Measurements from ENCODE around the gene MLX.
A peak's percentile ranks its signal among the peaks of the same experiment; 100 is the strongest.

The MLX gene

GRCh38 chr17:42566883-42567573 is at the start of gene MLX:
Gene MLX (plus strand): TSS chr17:42567100. CDS start chr17:42567125, 25 bp downstream.
- ATAC-seq (replicated peaks; ENCODE audit: extremely low read depth, poor library complexity, severe bottlenecking) (peak; percentile 81), DNase-seq (ENCODE audit: low spot score in 2 of 2) (peak; percentile 80 to 88)
- no peaks in the 10 kb centered on the region for H3K27me3 Mint-ChIP-seq
- H3K4me1 Mint-ChIP-seq, result peaks cover 40% of the 10 kb centered on the region
- H3K4me3 Mint-ChIP-seq, result peak within 1 kb of the TSS; percentile 93
- no peaks in the 10 kb centered on the region for H3K9me3 Mint-ChIP-seq
- peaks cover 32% of the 10 kb centered on the region for H3K36me3 Mint-ChIP-seq (ENCODE audit: insufficient read depth)
- H3K27ac Mint-ChIP-seq (ENCODE audit: low read depth), result peak within 1 kb of the TSS; percentile 89

- DNase-seq (ENCODE audit: low spot score in 2 of 2) (peak; percentile 72 to 89), ATAC-seq (replicated peaks; ENCODE audit: extremely low read depth, poor library complexity, severe bottlenecking) (peak; percentile 85)
- no peaks in the 10 kb centered on the region for H3K9me3 Mint-ChIP-seq
- no peak overlapping the region for H3K27ac Mint-ChIP-seq (ENCODE audit: low read depth)
- peaks cover 8% of the 10 kb centered on the region for H3K4me1 Mint-ChIP-seq
- H3K36me3 Mint-ChIP-seq (ENCODE audit: insufficient read depth), result no peaks in the 10 kb centered on the region
- H3K4me3 Mint-ChIP-seq, result no peak overlapping the region
- H3K27me3 Mint-ChIP-seq, result peaks cover 2% of the 10 kb centered on the region
Measured at GRCh38 chr17:42517516-42517915, 49.4 kb upstream of the MLX start.

- no peaks in the 10 kb centered on the region for H3K36me3 Mint-ChIP-seq (ENCODE audit: insufficient read depth)
- H3K27me3 Mint-ChIP-seq, result no peaks in the 10 kb centered on the region
- H3K4me3 Mint-ChIP-seq, result no peak overlapping the region
- ATAC-seq (replicated peaks; ENCODE audit: extremely low read depth, poor library complexity, severe bottlenecking) (no peak), DNase-seq (ENCODE audit: low spot score in 2 of 2) (no peak)
- peaks cover 8% of the 10 kb centered on the region for H3K4me1 Mint-ChIP-seq
- no peaks in the 10 kb centered on the region for H3K9me3 Mint-ChIP-seq
- no peak overlapping the region for H3K27ac Mint-ChIP-seq (ENCODE audit: low read depth)
Measured at GRCh38 chr17:42518046-42518754, 48.7 kb upstream of the MLX start.

GRCh38 chr17:42518755-42519545 is 48.0 kb upstream of the MLX start:
- Mint-ChIP-seq H3K4me3 (no peak overlapping the region), H3K36me3 (ENCODE audit: insufficient read depth) (no peaks in the 10 kb centered on the region)

GRCh38 chr17:42519546-42520491 is 47.1 kb upstream of the MLX start:
- ATAC-seq (replicated peaks; ENCODE audit: extremely low read depth, poor library complexity, severe bottlenecking) (no peak), DNase-seq (ENCODE audit: low spot score in 2 of 2) (no peak)
- no peak overlapping the region for H3K4me3 Mint-ChIP-seq
- peaks cover 15% of the 10 kb centered on the region for H3K4me1 Mint-ChIP-seq
- no peaks in the 10 kb centered on the region for H3K9me3 Mint-ChIP-seq
- H3K36me3 Mint-ChIP-seq (ENCODE audit: insufficient read depth), result no peaks in the 10 kb centered on the region
- H3K27me3 Mint-ChIP-seq, result no peaks in the 10 kb centered on the region
- no peak overlapping the region for H3K27ac Mint-ChIP-seq (ENCODE audit: low read depth)

More at GRCh38 chr17:42518755-42519545, 48.0 kb upstream of the MLX start:
- Mint-ChIP-seq H3K27me3 (no peaks in the 10 kb centered on the region), H3K9me3 (no peaks in the 10 kb centered on the region), H3K4me1 (peaks cover 9% of the 10 kb centered on the region), H3K27ac (ENCODE audit: low read depth) (no peak overlapping the region)
- DNase-seq (ENCODE audit: low spot score in 2 of 2) (no peak), ATAC-seq (replicated peaks; ENCODE audit: extremely low read depth, poor library complexity, severe bottlenecking) (no peak)

- DNase-seq (ENCODE audit: low spot score in 2 of 2), result no peak
- Mint-ChIP-seq H3K27me3 (no peaks in the 10 kb centered on the region), H3K27ac (ENCODE audit: low read depth) (no peak overlapping the region), H3K9me3 (no peaks in the 10 kb centered on the region), H3K36me3 (ENCODE audit: insufficient read depth) (no peaks in the 10 kb centered on the region), H3K4me1 (peaks cover 15% of the 10 kb centered on the region), H3K4me3 (no peak overlapping the region)
- no peak for ATAC-seq (replicated peaks; ENCODE audit: extremely low read depth, poor library complexity, severe bottlenecking)
Measured at GRCh38 chr17:42520540-42520951, 46.4 kb upstream of the MLX start.

GRCh38 chr17:42521036-42521435 is 45.9 kb upstream of the MLX start:
- Mint-ChIP-seq H3K4me3 (no peak overlapping the region), H3K4me1 (peaks cover 15% of the 10 kb centered on the region)

GRCh38 chr17:42521666-42522262 is 45.1 kb upstream of the MLX start:
- H3K36me3 Mint-ChIP-seq (ENCODE audit: insufficient read depth), result no peaks in the 10 kb centered on the region
- no peaks in the 10 kb centered on the region for H3K9me3 Mint-ChIP-seq
- H3K4me1 Mint-ChIP-seq, result peaks cover 15% of the 10 kb centered on the region
- ATAC-seq (replicated peaks; ENCODE audit: extremely low read depth, poor library complexity, severe bottlenecking) (no peak), DNase-seq (ENCODE audit: low spot score in 2 of 2) (no peak)
- no peak overlapping the region for H3K27ac Mint-ChIP-seq (ENCODE audit: low read depth)
- no peak overlapping the region for H3K4me3 Mint-ChIP-seq
- H3K27me3 Mint-ChIP-seq, result no peaks in the 10 kb centered on the region

More at GRCh38 chr17:42521036-42521435, 45.9 kb upstream of the MLX start:
- ATAC-seq (replicated peaks; ENCODE audit: extremely low read depth, poor library complexity, severe bottlenecking), result no peak
- H3K27me3 Mint-ChIP-seq, result no peaks in the 10 kb centered on the region
- no peaks in the 10 kb centered on the region for H3K36me3 Mint-ChIP-seq (ENCODE audit: insufficient read depth)
- no peak for DNase-seq (ENCODE audit: low spot score in 2 of 2)
- no peak overlapping the region for H3K27ac Mint-ChIP-seq (ENCODE audit: low read depth)
- no peaks in the 10 kb centered on the region for H3K9me3 Mint-ChIP-seq

- ATAC-seq (replicated peaks; ENCODE audit: extremely low read depth, poor library complexity, severe bottlenecking), result no peak
- Mint-ChIP-seq H3K27ac (ENCODE audit: low read depth) (no peak overlapping the region), H3K4me1 (peaks cover 17% of the 10 kb centered on the region), H3K4me3 (no peak overlapping the region), H3K36me3 (ENCODE audit: insufficient read depth) (peaks cover under 1% of the 10 kb centered on the region), H3K9me3 (no peaks in the 10 kb centered on the region), H3K27me3 (no peaks in the 10 kb centered on the region)
- DNase-seq (ENCODE audit: low spot score in 2 of 2), result no peak
Measured at GRCh38 chr17:42522263-42522790, 44.6 kb upstream of the MLX start.

- H3K27ac Mint-ChIP-seq (ENCODE audit: low read depth), result no peak overlapping the region
- H3K9me3 Mint-ChIP-seq, result no peaks in the 10 kb centered on the region
- H3K4me1 Mint-ChIP-seq, result peaks cover 14% of the 10 kb centered on the region
- DNase-seq (ENCODE audit: low spot score in 2 of 2) (no peak), ATAC-seq (replicated peaks; ENCODE audit: extremely low read depth, poor library complexity, severe bottlenecking) (no peak)
- H3K27me3 Mint-ChIP-seq, result no peaks in the 10 kb centered on the region
- no peak overlapping the region for H3K4me3 Mint-ChIP-seq
- H3K36me3 Mint-ChIP-seq (ENCODE audit: insufficient read depth), result peaks cover 2% of the 10 kb centered on the region
Measured at GRCh38 chr17:42522798-42523278, 44.1 kb upstream of the MLX start.

- H3K27me3 Mint-ChIP-seq, result no peaks in the 10 kb centered on the region
- no peak overlapping the region for H3K4me3 Mint-ChIP-seq
- H3K27ac Mint-ChIP-seq (ENCODE audit: low read depth), result no peak overlapping the region
- peaks cover 24% of the 10 kb centered on the region for H3K4me1 Mint-ChIP-seq
- DNase-seq (ENCODE audit: low spot score in 2 of 2) (no peak), ATAC-seq (replicated peaks; ENCODE audit: extremely low read depth, poor library complexity, severe bottlenecking) (no peak)
- H3K36me3 Mint-ChIP-seq (ENCODE audit: insufficient read depth), result peaks cover 2% of the 10 kb centered on the region
- H3K9me3 Mint-ChIP-seq, result no peaks in the 10 kb centered on the region
Measured at GRCh38 chr17:42525221-42525620, 41.7 kb upstream of the MLX start.

Data from central memory CD8-positive, alpha-beta T cell (primary cell).